Peyer's patch (tissue), 4 donors: ENCODE data around the gene TMEM37.
A peak's percentile ranks its signal among the peaks of the same experiment; 100 is the strongest.

Source experiments
- POLR2A ChIP-seq, 2 donors: fragments of 450-650 bp; IDR thresholded peaks; one replicate each; pipeline ENCODE4 v1.5.1; 2017; ENCODE audit warnings: antibody characterized with exemption in 2 of 2, mild to moderate bottlenecking in 2 of 2, moderate library complexity in 2 of 2
- TF ChIP-seq, protein P1 (sequence below), 6 experiments: fragments of 450-650 bp in 4 of 6; fragments of 200-600 bp in 2 of 6; sonication (generic) in 1 of 6; IDR thresholded peaks; one replicate each; pipeline ENCODE4 v1.5.1; 2017 to 2019; ENCODE audit warnings: antibody characterized with exemption in 6 of 6, mild to moderate bottlenecking in 3 of 6, moderate library complexity in 1 of 6

DNA sequence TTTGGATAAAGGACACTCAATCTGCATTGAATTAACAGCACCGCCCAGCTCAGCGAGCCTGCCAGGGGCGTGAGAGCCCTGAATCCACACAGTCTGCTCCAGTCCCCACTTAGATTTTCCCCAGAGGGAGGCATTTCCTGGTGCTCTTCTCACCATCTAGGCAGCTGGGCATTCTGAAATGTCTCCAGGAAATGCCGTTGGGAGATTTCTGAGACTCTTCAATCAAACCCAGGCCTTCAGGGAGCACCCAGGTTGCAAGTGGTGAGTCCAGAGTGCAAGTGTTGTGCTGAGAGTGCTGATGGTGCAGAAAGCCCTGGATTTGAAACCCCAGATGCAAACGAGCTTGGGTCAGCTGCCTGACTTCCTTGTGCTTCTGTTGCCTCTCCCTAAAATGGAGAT, 23.4 kb upstream of the TMEM37 start:
- peak in 1 of 2 donors; percentile 40 for TF ChIP-seq POLR2A (IDR thresholded peaks at IDR 0.05)
- TF ChIP-seq, protein P1, sequence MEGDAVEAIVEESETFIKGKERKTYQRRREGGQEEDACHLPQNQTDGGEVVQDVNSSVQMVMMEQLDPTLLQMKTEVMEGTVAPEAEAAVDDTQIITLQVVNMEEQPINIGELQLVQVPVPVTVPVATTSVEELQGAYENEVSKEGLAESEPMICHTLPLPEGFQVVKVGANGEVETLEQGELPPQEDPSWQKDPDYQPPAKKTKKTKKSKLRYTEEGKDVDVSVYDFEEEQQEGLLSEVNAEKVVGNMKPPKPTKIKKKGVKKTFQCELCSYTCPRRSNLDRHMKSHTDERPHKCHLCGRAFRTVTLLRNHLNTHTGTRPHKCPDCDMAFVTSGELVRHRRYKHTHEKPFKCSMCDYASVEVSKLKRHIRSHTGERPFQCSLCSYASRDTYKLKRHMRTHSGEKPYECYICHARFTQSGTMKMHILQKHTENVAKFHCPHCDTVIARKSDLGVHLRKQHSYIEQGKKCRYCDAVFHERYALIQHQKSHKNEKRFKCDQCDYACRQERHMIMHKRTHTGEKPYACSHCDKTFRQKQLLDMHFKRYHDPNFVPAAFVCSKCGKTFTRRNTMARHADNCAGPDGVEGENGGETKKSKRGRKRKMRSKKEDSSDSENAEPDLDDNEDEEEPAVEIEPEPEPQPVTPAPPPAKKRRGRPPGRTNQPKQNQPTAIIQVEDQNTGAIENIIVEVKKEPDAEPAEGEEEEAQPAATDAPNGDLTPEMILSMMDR (IDR thresholded peaks at IDR 0.05) = no peak
